Fibroblast of upper back skin (primary cell): Measurements from ENCODE around the gene ZBED3.

Experiments used
- DNase-seq: peaks from one replicate; pipeline ENCODE4 v3.0.0-alpha.2; 2013

The ZBED3 gene

GRCh38 chr5:77076961-77077828 lies 9.9 kb downstream of the ZBED3 start:
- peak; percentile 40 for DNase-seq

- DNase-seq, result no peak
Observed at GRCh38 chr5:77074745-77075144, 12.3 kb downstream of the ZBED3 start.

- peak; percentile 4 for DNase-seq
Observed at GRCh38 chr5:77073667-77074066, 13.4 kb downstream of the ZBED3 start.

GRCh38 chr5:77066823-77067442 lies 20.2 kb downstream of the ZBED3 start:
- DNase-seq, result peak; percentile 83

- DNase-seq, result no peak
Observed at GRCh38 chr5:77066184-77066583, 20.9 kb downstream of the ZBED3 start.

GRCh38 chr5:77065256-77065655 lies 21.8 kb downstream of the ZBED3 start:
- no peak for DNase-seq

- DNase-seq, result no peak
Observed at GRCh38 chr5:77064040-77064439, 23.0 kb downstream of the ZBED3 start.

GRCh38 chr5:77046416-77047073 lies 40.5 kb downstream of the ZBED3 start:
- no peak for DNase-seq

- DNase-seq, result no peak
Observed at GRCh38 chr5:77035950-77036349, 51.1 kb downstream of the ZBED3 start.

- DNase-seq, result no peak
Observed at GRCh38 chr5:77033338-77033737, 53.7 kb downstream of the ZBED3 start.

GRCh38 chr5:77032635-77033034 lies 54.5 kb downstream of the ZBED3 start:
- DNase-seq, result no peak

GRCh38 chr5:77031891-77032290 lies 55.2 kb downstream of the ZBED3 start:
- no peak for DNase-seq

- peak; percentile 94 for DNase-seq
Observed at GRCh38 chr5:77030097-77031071, 56.7 kb downstream of the ZBED3 start, which contains the start of gene AGGF1. Gene AGGF1 (plus strand): TSS chr5:77030404. CDS start chr5:77030767, 363 bp downstream.

- no peak for DNase-seq
Observed at GRCh38 chr5:77029376-77029885, 57.7 kb downstream of the ZBED3 start.

GRCh38 chr5:77028631-77029375 lies 58.3 kb downstream of the ZBED3 start:
- DNase-seq, result no peak

- DNase-seq, result no peak
Observed at GRCh38 chr5:77024490-77024889, 62.6 kb downstream of the ZBED3 start.

- DNase-seq, result no peak
Observed at GRCh38 chr5:77022511-77023417, 64.3 kb downstream of the ZBED3 start.
